ENCODE data around the gene IL5RA.
A peak's percentile ranks its signal among the peaks of the same experiment; 100 is the strongest.

IL5RA gene

GRCh38 chr3:3110299-3110630 lies at the start of gene IL5RA:
Gene IL5RA (minus strand): TSS chr3:3110374. CDS start chr3:3104984, 5,390 bp downstream.
- no peak for DNase-seq (ENCODE audit: low spot score)

- no peak for DNase-seq (ENCODE audit: low spot score)
These were observed 47.3 kb upstream of the IL5RA start for GRCh38 chr3:3157484-3157883.

GRCh38 chr3:3154879-3155610 lies 44.9 kb upstream of the IL5RA start:
- no peak for DNase-seq (ENCODE audit: low spot score)

GRCh38 chr3:3151513-3151912 lies 41.3 kb upstream of the IL5RA start:
- DNase-seq (ENCODE audit: low spot score), result no peak

GRCh38 chr3:3149560-3149959 lies 39.4 kb upstream of the IL5RA start:
- DNase-seq (ENCODE audit: low spot score), result no peak

GRCh38 chr3:3145831-3146230 lies 35.7 kb upstream of the IL5RA start:
- no peak for DNase-seq (ENCODE audit: low spot score)

GRCh38 chr3:3141939-3142338 lies 31.8 kb upstream of the IL5RA start:
- no peak for DNase-seq (ENCODE audit: low spot score)

GRCh38 chr3:3137526-3137925 lies 27.4 kb upstream of the IL5RA start:
- no peak for DNase-seq (ENCODE audit: low spot score)

- DNase-seq (ENCODE audit: low spot score), result no peak
These were observed 24.7 kb upstream of the IL5RA start for GRCh38 chr3:3134750-3135448.

GRCh38 chr3:3133500-3133899 lies 23.3 kb upstream of the IL5RA start:
- no peak for DNase-seq (ENCODE audit: low spot score)

- DNase-seq (ENCODE audit: low spot score), result no peak
These were observed 19.4 kb upstream of the IL5RA start for GRCh38 chr3:3129579-3129978.

GRCh38 chr3:3127432-3128010 lies 17.3 kb upstream of the IL5RA start:
- DNase-seq (ENCODE audit: low spot score), result no peak

- DNase-seq (ENCODE audit: low spot score), result peak; percentile 95
These were observed 16.6 kb upstream of the IL5RA start, which contains the start of gene TRNT1 for GRCh38 chr3:3126477-3127431. Gene TRNT1 (plus strand): TSS chr3:3126940. CDS start chr3:3129041, 2,101 bp downstream.

GRCh38 chr3:3125977-3126376 lies 15.8 kb upstream of the IL5RA start:
- no peak for DNase-seq (ENCODE audit: low spot score)

- DNase-seq (ENCODE audit: low spot score), result no peak
These were observed 9.2 kb upstream of the IL5RA start for GRCh38 chr3:3119393-3119851.

GRCh38 chr3:3117651-3118050 lies 7.5 kb upstream of the IL5RA start:
- no peak for DNase-seq (ENCODE audit: low spot score)

- DNase-seq (ENCODE audit: low spot score), result no peak
These were observed 3.0 kb upstream of the IL5RA start for GRCh38 chr3:3113042-3113709.

GRCh38 chr3:3110749-3111361 lies 681 bp upstream of the IL5RA start:
- no peak for DNase-seq (ENCODE audit: low spot score)

- no peak for DNase-seq (ENCODE audit: low spot score)
These were observed 521 bp downstream of the IL5RA start for GRCh38 chr3:3109407-3110298.

GRCh38 chr3:3107858-3108257 lies 2.3 kb downstream of the IL5RA start:
- DNase-seq (ENCODE audit: low spot score), result no peak

All from iPS-NIHi11 (cell line).